NCI-H2081 (cell line): ENCODE results near the gene PARP3.
"Not testable (repeated sequence)": the region's sequence is repeated elsewhere in the genome, so short reads cannot be mapped to it uniquely, and the experiment has no call there.

Experiments used
- DNase-seq, 2 experiments: peaks; one replicate each; lab custom pipeline; 2025; lab: John Stamatoyannopoulos, UW

The PARP3 gene

GRCh38 chr3:51941798-51942602 is at the start of gene PARP3, which contains the start of gene RRP9:
Gene PARP3 (plus strand): TSS chr3:51942363. CDS start chr3:51943356, 993 bp downstream.
Gene RRP9 (minus strand): TSS chr3:51941904. CDS start chr3:51941867, 37 bp downstream.
- DNase-seq, result peak; percentile 98

- no peak for DNase-seq
These were observed 47.8 kb upstream of the PARP3 start for GRCh38 chr3:51894391-51894790.

GRCh38 chr3:51894939-51895338 is 47.2 kb upstream of the PARP3 start:
- DNase-seq, result no peak

GRCh38 chr3:51896607-51897305 is 45.4 kb upstream of the PARP3 start:
- DNase-seq, result no peak

GRCh38 chr3:51897391-51897790 is 44.8 kb upstream of the PARP3 start:
- no peak for DNase-seq

- not testable (repeated sequence) for DNase-seq
These were observed 42.1 kb upstream of the PARP3 start for GRCh38 chr3:51900043-51900442.

GRCh38 chr3:51902361-51902760 is 39.8 kb upstream of the PARP3 start:
- not testable (repeated sequence) for DNase-seq

GRCh38 chr3:51904034-51904823 is 37.9 kb upstream of the PARP3 start:
- DNase-seq, result no peak

GRCh38 chr3:51908026-51908425 is 34.1 kb upstream of the PARP3 start:
- no peak for DNase-seq

- DNase-seq, result no peak
These were observed 25.7 kb upstream of the PARP3 start for GRCh38 chr3:51916418-51916817.

GRCh38 chr3:51921081-51921578 is 21.0 kb upstream of the PARP3 start:
- no peak for DNase-seq

GRCh38 chr3:51927061-51927977 is 14.8 kb upstream of the PARP3 start:
- DNase-seq, result no peak

GRCh38 chr3:51928438-51928837 is 13.7 kb upstream of the PARP3 start:
- DNase-seq, result no peak

- not testable (repeated sequence) for DNase-seq
These were observed 13.2 kb upstream of the PARP3 start for GRCh38 chr3:51928981-51929380.

- DNase-seq, result no peak
These were observed 12.7 kb upstream of the PARP3 start for GRCh38 chr3:51929420-51930003.

- no peak for DNase-seq
These were observed 11.7 kb upstream of the PARP3 start for GRCh38 chr3:51930439-51930838.

GRCh38 chr3:51931756-51932155 is 10.4 kb upstream of the PARP3 start:
- DNase-seq, result no peak

GRCh38 chr3:51932471-51933370 is 9.4 kb upstream of the PARP3 start:
- no peak for DNase-seq

- no peak for DNase-seq
These were observed 8.6 kb upstream of the PARP3 start for GRCh38 chr3:51933471-51934138.
